OCI-LY1 (cell line): ENCODE results near the gene MAP3K20.

ENCODE experiments used
- EZH2 ChIP-seq: fragments of 200-600 bp; sonication (generic), shearing (Covaris generic); IDR thresholded peaks from 2 replicates; pipeline ENCODE4 v1.8.0; 2017; ENCODE audit warnings: borderline replicate concordance, mixed run types, mild to moderate bottlenecking, antibody characterized with exemption, low read length, moderate library complexity, mixed read lengths
- TF ChIP-seq, protein P1 (sequence below): fragments of 200-600 bp; sonication (generic), shearing (Covaris generic); IDR thresholded peaks from 2 replicates; pipeline ENCODE4 v1.5.1; 2017; ENCODE audit warnings: mild to moderate bottlenecking, antibody characterized with exemption, low read length, moderate library complexity, mixed read lengths

DNA sequence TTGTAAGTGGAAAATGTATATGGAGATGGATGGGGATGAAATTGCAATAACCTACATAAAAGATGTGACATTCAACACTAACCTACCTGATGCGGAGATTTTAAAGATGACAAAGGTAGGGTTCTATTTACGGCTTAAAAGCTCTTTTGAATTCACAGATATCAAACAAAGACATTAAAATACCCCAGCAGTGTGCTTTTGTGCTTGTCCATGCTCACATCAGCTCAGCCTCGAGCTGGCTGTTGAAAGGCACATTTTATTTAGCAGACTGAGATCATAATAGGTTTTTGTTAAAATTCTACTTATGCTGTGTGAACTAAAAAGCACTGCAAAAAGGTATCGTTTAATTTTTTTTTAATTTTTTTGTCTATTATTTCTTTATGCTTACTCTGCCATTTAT is 183.1 kb downstream of the MAP3K20 start:
- TF ChIP-seq, protein P1, sequence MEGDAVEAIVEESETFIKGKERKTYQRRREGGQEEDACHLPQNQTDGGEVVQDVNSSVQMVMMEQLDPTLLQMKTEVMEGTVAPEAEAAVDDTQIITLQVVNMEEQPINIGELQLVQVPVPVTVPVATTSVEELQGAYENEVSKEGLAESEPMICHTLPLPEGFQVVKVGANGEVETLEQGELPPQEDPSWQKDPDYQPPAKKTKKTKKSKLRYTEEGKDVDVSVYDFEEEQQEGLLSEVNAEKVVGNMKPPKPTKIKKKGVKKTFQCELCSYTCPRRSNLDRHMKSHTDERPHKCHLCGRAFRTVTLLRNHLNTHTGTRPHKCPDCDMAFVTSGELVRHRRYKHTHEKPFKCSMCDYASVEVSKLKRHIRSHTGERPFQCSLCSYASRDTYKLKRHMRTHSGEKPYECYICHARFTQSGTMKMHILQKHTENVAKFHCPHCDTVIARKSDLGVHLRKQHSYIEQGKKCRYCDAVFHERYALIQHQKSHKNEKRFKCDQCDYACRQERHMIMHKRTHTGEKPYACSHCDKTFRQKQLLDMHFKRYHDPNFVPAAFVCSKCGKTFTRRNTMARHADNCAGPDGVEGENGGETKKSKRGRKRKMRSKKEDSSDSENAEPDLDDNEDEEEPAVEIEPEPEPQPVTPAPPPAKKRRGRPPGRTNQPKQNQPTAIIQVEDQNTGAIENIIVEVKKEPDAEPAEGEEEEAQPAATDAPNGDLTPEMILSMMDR: no peak
- no peak for TF ChIP-seq EZH2
